Measurements from ENCODE around the gene CCDC28A. TPM values are rescaled to one million over a fixed set of nuclear protein-coding genes. Genes with fewer than 3 reads are reported as not detected.

CCDC28A gene
- total RNA-seq, 2 experiments from 2014 or later, result 11.0 to 20.9 TPM

DNA sequence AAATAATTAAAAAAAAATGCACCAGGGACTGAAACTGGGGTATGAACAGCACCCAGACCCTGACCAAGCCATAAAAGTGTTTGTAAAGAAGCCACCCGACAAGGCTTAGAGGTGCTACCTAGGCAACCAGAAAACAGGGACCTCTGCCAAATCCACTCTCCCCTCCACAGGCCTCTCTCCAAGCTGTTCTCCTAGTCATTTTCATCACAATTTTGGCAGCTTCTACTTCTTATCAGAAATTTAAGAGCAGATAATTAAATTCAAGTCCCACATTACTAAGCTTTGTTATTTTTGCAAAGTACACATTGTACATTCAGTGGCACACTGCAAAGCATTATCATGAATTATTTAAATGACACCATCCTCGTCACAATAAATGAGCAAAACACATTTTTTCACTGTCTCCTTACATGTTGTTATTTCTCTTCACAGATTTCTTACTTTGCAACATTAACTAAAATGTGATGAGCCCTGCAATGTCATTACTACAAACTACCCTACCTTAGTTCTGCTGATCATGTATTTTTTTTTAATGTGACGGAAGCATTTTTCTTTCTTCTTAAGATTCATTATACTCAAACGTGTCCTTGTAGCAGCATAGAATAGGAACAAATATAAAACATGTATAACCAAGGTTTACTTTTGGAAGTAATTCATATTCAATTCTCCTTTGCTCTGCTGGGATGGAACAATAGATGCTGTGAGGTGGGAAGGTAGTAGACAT, 60.4 kb downstream of the CCDC28A start:
- Histone ChIP-seq H3K27ac (ENCODE audit: low read depth, low read length, poor library complexity, severe bottlenecking) (no peak overlapping the region), H3K36me3 (ENCODE audit: insufficient read depth, low read length) (no peaks in the 10 kb centered on the region), H3K4me3 (ENCODE audit: low read depth, low read length, poor library complexity, severe bottlenecking) (no peak overlapping the region), H3K9me2 (ENCODE audit: insufficient read depth, low read length) (no peaks in the 10 kb centered on the region), H2AFZ (ENCODE audit: low read length) (no peak overlapping the region), H3K4me1 (ENCODE audit: insufficient read depth, low read length, poor library complexity, severe bottlenecking) (no peaks in the 10 kb centered on the region), H3K79me2 (ENCODE audit: insufficient read depth, low read depth, low read length) (no peaks in the 10 kb centered on the region), H3K4me2 (ENCODE audit: low read length) (no peak overlapping the region), H3K9me3 (ENCODE audit: low read length) (no peaks in the 10 kb centered on the region), H4K20me1 (ENCODE audit: insufficient read depth, low read length) (no peaks in the 10 kb centered on the region)
- ChIA-PET POLR2A (no interaction called here), CTCF (ENCODE audit: unreplicated experiment) (no interaction called here)
- DNase-seq (ENCODE audit: low spot score), result no peak
- intact Hi-C loops (cut with micrococcal nuclease; ENCODE audit: unreplicated experiment), result no loop called here
- no TSS peak for BruUV-seq (replicated peaks)
- TF ChIP-seq CTCF (conservative IDR thresholded peaks at IDR 0.05; ENCODE audit: low read length) (no peak), EZH2phosphoT487 (IDR thresholded peaks at IDR 0.05; ENCODE audit: borderline replicate concordance, low read depth, low read length) (no peak)

- H3K79me2 ChIP-seq (ENCODE audit: insufficient read depth, low read depth, low read length), result no peaks in the 10 kb centered on the region
- H3K4me3 ChIP-seq (ENCODE audit: low read depth, low read length, poor library complexity, severe bottlenecking), result no peak overlapping the region
- no peaks in the 10 kb centered on the region for H3K9me3 ChIP-seq (ENCODE audit: low read length)
- ChIA-PET CTCF (ENCODE audit: unreplicated experiment) (no interaction called here), POLR2A (no interaction called here)
- H3K27ac ChIP-seq (ENCODE audit: low read depth, low read length, poor library complexity, severe bottlenecking), result no peak overlapping the region
- no peaks in the 10 kb centered on the region for H3K36me3 ChIP-seq (ENCODE audit: insufficient read depth, low read length)
- intact Hi-C loops (cut with micrococcal nuclease; ENCODE audit: unreplicated experiment), result no loop called here
- no peaks in the 10 kb centered on the region for H3K9me2 ChIP-seq (ENCODE audit: insufficient read depth, low read length)
- no peak for DNase-seq (ENCODE audit: low spot score)
- H2AFZ ChIP-seq (ENCODE audit: low read length), result no peak overlapping the region
- H3K4me2 ChIP-seq (ENCODE audit: low read length), result no peak overlapping the region
- H4K20me1 ChIP-seq (ENCODE audit: insufficient read depth, low read length), result no peaks in the 10 kb centered on the region
- H3K4me1 ChIP-seq (ENCODE audit: insufficient read depth, low read length, poor library complexity, severe bottlenecking), result no peaks in the 10 kb centered on the region
- TF ChIP-seq EZH2phosphoT487 (IDR thresholded peaks at IDR 0.05; ENCODE audit: borderline replicate concordance, low read depth, low read length) (no peak), CTCF (conservative IDR thresholded peaks at IDR 0.05; ENCODE audit: low read length) (no peak)
- BruUV-seq (replicated peaks), result no TSS peak
Observed at GRCh38 chr6:138837246-138837645, 63.7 kb downstream of the CCDC28A start.

Other genes starting within 250 kb of the CCDC28A start
- gene ECT2L, start 22.3 kb downstream of the CCDC28A start, total RNA-seq (2014; rRNA removed; shearing (Covaris generic)), result not detected in 2 replicates
- not detected in 2 replicates for gene ECT2L, start 22.3 kb downstream of the CCDC28A start, total RNA-seq (2022)
- gene REPS1, start 214.5 kb downstream of the CCDC28A start, total RNA-seq (2014; rRNA removed; shearing (Covaris generic)), result 29.0 and 40.0 TPM in 2 replicates
- gene REPS1, start 214.5 kb downstream of the CCDC28A start, total RNA-seq (2022), result 53.9 and 68.6 TPM in 2 replicates

Data from OCI-LY7 (cell line).